Fibroblast of mammary gland (primary cell): ENCODE data around the gene PLK5.
"Not testable (repeated sequence)": the region's sequence is repeated elsewhere in the genome, so short reads cannot be mapped to it uniquely, and the experiment has no call there.

Experiments
- DNase-seq: peaks from one replicate; pipeline ENCODE4 v3.0.0-alpha.2; 2010; ENCODE audit warnings: low read depth
- H3K4me3 ChIP-seq: 2 replicates; pipeline ENCODE4 v1.5.1; 2011; ENCODE audit warnings: low read depth, mild to moderate bottlenecking, low read length, moderate library complexity; ENCODE audit not compliant: control insufficient read depth
- TF ChIP-seq, protein P1 (sequence below): conservative IDR thresholded peaks from 2 replicates; pipeline ENCODE4 v1.5.1; 2011; ENCODE audit warnings: low read depth, low read length, inconsistent platforms; ENCODE audit not compliant: control insufficient read depth, insufficient read depth

PLK5 gene

DNA sequence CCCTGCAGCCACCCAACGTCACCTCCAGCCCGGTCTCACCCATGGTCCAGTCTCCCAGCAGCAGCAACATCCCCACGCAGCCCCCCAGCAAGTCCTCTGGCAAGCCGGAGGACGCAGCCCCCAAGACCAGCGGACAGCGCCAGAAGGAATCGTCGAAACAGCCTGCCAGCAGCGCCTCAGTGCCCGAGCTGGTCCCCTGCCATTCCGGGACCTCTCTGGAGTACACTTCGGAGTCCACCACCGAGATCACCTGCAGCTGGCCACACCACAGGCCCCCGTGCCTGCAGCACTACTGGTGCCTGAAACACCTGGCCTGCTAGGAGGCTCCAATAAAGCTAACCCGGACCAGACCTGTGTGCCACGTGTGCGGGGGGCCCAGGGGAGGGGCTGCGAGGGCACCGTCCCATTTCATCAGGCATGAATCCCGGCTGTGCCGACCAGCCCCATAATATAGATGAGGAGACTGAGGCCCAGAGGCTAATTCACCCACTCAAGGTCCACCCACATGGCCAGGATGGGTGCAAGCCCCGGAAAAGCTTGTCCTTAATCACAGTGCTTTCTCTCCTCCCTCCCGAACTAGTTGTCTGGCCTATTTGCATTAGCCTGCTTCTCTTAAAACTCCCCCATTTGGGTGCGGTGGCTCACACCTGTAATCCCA, 26.2 kb upstream of the PLK5 start:
- TF ChIP-seq, protein P1, sequence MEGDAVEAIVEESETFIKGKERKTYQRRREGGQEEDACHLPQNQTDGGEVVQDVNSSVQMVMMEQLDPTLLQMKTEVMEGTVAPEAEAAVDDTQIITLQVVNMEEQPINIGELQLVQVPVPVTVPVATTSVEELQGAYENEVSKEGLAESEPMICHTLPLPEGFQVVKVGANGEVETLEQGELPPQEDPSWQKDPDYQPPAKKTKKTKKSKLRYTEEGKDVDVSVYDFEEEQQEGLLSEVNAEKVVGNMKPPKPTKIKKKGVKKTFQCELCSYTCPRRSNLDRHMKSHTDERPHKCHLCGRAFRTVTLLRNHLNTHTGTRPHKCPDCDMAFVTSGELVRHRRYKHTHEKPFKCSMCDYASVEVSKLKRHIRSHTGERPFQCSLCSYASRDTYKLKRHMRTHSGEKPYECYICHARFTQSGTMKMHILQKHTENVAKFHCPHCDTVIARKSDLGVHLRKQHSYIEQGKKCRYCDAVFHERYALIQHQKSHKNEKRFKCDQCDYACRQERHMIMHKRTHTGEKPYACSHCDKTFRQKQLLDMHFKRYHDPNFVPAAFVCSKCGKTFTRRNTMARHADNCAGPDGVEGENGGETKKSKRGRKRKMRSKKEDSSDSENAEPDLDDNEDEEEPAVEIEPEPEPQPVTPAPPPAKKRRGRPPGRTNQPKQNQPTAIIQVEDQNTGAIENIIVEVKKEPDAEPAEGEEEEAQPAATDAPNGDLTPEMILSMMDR = no peak
- DNase-seq = no peak
- no peak overlapping the region for H3K4me3 ChIP-seq

DNA sequence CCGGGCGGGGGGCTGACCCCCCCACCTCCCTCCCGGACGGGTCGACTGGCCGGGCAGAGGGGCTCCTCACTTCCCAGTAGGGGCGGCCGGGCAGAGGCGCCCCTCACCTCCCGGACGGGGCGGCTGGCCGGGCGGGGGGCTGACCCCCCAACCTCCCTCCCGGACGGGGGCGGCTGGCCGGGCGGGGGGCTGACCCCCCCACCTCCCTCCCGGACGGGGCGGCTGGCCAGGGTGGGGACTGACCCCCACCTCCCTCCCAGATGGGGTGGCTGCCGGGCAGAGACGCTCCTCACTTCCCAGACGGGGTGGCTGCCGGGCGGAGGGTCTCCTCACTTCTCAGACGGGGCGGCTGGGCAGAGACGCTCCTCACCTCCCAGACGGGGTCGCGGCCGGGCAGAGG, 24.6 kb upstream of the PLK5 start:
- not testable (repeated sequence) for DNase-seq, H3K4me3 ChIP-seq

DNA sequence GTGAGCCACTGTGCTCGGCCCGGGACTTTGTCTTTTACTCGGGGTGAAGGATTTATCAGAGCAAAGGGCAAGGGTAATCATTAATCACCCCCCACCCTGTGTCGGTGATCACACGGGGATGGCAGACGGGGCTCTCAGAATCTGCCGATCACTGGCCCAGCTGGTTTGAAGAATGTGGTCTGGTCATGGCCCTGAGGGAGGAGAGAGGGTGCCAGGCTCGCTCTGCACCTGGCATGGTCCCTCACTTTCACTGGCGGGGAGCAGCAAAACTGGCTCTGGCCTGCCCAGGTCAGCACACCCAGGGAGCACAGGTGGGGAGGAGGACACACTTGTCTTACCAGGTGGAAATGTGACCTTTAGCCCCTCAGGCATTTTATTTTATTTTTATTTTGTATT, 22.7 kb upstream of the PLK5 start:
- no peak overlapping the region for H3K4me3 ChIP-seq
- DNase-seq = no peak
- TF ChIP-seq, protein P1 = no peak

DNA sequence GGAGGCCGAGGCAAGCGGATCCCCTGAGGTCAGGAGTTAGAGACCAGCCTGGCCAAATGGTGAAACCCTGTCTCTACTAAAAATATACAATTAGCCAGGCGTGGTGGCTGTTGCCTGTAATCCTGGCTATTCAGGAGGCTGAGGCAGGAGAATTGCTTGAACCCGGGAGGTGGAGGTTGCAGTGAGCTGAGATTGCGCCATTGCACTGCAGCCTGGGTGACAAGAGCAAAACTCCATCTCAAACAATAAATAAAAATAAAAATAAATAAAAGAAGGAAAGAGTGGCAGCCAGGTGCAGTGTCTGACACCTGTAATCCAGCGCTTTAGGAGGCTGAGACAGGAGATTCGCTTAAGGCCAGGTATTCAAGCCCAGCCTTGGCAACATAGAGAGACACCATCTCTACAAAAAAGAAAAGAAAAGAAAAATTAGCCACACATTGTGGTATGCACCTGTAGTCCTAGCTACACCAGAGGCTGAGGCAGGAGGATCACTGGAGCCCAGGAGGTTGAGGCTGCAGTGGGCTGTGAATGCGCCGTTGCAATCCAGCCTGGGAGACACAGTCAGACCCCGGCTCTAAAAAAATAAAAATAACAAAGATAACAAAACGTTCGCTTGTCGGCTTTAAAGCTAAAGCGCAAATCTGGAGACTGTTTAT, 21.3 kb upstream of the PLK5 start:
- no peak overlapping the region for H3K4me3 ChIP-seq
- DNase-seq = no peak
- TF ChIP-seq, protein P1 = no peak

DNA sequence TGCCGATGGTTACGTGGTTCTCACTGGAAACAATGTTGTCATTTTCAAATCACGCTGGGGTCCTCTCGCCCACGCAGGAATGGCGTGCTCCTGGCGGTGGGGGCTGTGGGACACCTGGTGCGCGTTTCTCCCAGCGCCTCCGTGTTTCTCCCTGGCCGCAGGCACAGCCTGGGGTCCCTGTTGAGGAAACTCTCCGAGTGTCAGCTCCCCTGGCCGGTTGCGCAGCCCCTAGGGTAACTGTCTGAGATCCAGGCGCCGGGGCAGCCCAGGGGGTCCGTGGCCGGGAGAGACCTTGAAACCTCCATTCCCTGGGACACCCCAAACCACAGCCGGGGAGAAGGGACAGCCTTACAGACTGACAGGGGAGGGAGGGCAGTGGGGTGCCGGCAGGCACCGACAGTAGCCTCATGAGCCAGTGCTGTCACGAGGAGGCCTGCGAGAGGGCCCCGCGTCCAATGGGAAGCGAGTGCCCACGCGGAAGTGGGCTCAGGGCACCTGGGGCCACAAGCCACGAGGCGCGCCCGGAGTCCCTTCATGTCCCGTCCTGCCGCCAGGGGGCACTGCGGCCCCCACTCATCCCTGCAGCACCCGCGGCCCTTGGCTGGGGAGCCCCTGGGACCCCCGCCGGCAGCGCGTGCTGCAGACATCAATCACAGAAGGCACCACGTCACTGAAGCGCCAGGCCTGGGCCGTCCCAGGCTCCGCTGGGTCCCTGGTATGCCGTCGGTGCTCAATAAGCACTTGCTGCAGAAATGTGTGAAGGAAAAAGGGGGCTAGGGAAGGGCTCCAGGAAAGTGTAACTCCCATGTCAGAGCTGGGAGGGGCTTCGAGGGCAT, 20.6 kb upstream of the PLK5 start:
- peak; percentile 27 for DNase-seq
- H3K4me3 ChIP-seq = no peak overlapping the region
- TF ChIP-seq, protein P1 = peak; percentile 55

DNA sequence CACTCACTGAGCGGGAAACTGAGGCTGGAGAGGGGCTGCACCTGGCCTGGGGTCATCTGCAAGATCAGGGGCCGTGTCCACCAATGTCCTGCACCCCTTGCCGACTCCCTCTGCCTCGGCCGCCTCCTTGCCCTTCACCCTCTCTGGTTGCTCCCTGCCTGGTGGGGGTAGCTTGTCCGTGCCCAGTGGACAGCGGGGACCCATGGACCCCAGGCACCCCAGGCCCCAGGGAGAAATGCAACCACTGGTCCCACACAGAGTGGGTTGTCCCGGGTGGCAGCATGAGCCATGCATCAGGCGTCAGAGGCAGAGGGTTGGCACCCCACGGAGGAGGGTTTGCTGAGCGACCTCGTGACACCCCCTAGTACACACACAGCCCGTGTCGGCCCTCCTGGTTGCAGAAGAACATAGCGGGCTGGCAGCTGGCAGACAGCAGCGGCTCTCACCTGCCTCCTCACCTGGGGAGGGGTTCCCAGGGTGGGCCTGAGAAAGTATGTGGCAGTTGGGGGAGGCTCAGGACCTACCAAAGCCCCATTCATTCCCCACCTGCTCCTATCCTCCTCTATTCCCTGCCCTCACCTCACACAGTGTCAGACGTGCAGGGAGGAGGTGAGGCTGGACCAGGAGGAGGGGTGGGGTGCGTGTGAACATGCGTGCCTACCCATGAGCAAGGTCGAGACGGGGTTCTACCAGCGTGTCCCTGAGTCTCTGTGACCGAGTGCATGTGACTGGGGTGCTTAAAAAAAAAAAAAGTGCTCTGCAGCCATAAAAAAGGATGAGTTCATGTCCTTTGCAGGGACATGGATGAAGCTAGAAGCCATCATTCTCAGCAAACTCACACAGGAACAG, 19.7 kb upstream of the PLK5 start:
- TF ChIP-seq, protein P1 = no peak
- H3K4me3 ChIP-seq = no peak overlapping the region
- DNase-seq = no peak

DNA sequence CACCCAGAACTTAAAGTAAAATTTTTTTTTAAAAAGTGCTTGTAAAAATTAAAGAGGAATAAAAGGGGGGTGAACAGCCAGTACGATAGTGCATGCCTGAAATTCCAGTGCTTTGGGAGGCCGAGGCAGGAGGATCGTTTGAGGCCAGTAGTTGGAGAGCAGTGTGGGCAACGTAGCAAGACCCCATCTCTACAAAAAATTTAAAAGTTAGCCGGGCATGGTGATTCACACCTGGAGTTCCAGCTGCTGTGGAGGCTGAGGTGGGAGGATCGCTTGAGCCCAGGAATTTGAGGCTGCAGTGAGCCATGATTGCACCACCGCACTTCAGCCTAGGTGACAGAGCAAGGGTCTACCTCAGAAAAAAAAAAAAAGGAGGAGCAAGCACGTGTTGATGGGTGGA, 18.9 kb upstream of the PLK5 start:
- no peak overlapping the region for H3K4me3 ChIP-seq
- TF ChIP-seq, protein P1 = no peak

More for the DNA sequence above, 18.9 kb upstream of the PLK5 start:
- DNase-seq = no peak
